Uterine smooth muscle cell (primary cell): Measurements from ENCODE around the gene NFATC3. TPM values are rescaled to one million over a fixed set of nuclear protein-coding genes. Genes with fewer than 3 reads are reported as not detected.

ENCODE experiments used
- total RNA-seq: library from RNA; depleted of rRNA; stranded (reverse); fragments of >200 nt; gene quantifications from 2 replicates; pipeline ENCODE4 v1.2.3, GENCODE V29; 2014

The NFATC3 gene
- 7.3 and 8.4 TPM in 2 replicates for total RNA-seq

DNA sequence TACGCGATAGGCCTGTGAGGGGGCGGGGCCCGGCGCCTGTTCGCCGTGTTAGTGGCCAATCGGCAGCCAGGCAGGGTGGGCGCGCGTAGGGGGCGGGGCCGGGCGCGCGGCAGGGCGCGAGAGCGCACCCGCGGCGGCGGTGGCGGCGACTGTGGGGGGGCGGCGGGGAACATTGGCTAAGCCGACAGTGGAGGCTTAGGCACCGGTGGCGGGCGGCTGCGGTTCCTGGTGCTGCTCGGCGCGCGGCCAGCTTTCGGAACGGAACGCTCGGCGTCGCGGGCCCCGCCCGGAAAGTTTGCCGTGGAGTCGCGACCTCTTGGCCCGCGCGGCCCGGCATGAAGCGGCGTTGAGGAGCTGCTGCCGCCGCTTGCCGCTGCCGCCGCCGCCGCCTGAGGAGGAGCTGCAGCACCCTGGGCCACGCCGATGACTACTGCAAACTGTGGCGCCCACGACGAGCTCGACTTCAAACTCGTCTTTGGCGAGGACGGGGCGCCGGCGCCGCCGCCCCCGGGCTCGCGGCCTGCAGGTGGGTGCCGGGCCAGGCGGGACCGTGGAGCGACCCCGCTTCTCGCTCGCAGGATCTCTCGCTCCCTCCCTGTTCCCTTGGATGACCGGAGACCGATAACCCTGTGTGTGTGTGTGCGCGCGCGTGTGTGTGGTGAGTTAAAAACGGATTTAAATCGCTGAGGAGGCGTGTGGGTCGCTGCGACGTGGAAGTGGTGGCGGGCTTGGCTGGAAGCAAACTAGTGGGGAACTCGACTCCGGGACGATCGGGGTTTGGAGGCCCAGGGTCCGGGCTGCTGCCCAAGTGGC, at the start of gene NFATC3:
Gene NFATC3, plus strand, starts transcription at position 112 of the 813 bp plus-strand sequence. Its CDS starts 312 bp downstream, at position 424.

GRCh38 chr16:68235887-68236136, 150.6 kb downstream of the NFATC3 start, which contains the start of gene ESRP2:
Gene ESRP2 (minus strand): TSS chr16:68236127. CDS start chr16:68236045, 82 bp downstream.

DNA sequence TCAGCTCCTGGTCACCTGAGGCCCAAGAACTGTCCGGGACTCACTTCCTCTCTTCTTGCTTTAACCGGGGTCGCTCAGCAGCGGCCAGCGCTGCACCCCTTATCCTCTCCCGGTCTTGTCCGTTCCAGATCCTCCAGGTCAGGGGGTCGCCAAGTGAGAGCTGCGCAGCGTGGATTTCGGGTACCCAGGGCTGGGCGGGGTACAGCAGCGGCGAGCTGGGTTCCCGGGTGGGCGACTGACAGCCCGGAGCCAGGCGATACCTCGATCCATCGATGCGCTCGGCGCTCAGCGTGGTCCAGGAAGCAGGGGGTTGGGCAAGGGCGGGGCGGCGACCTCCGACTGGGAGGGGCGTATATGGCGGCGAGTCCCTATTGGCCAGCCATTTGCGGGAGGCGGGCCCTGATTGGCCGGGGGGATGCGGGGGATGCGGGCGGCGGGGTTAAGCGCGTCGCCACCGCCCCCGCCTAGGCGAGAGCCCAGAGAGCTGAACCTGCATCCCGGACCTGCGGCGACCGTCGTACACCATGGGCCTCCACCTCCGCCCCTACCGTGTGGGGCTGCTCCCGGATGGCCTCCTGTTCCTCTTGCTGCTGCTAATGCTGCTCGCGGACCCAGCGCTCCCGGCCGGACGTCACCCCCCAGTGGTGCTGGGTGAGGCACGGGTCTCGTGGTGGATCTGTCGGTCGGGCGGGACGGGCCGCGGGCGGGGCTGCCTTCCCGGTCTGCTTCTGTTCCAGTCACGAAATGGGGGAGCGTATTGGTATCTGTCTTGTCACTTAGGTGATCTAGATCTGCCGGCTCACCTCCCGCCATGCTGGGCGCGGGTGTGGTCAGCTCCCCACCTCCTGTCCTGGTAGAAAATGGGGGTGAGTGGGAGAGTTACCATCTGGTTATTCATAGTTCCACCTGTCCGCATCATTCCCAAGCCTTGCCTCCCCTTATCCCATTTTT, 160.0 kb downstream of the NFATC3 start, which contains the start of gene PLA2G15:
Gene PLA2G15, plus strand, starts transcription at position 471 of the 951 bp plus-strand sequence. Its CDS starts 54 bp downstream, at position 525.

GRCh38 chr16:68264128-68265077, 179.2 kb downstream of the NFATC3 start, which contains the start of gene SLC7A6:
Gene SLC7A6 (plus strand): TSS chr16:68264526. CDS start chr16:68274727, 10,201 bp downstream.

Other genes with a start within 250 kb of the NFATC3 start
- 36.4 and 43.2 TPM in 2 replicates for gene THAP11, start 243.1 kb upstream of the NFATC3 start, total RNA-seq
- gene NUTF2, start 238.4 kb upstream of the NFATC3 start, total RNA-seq = 95.5 and 98.3 TPM in 2 replicates
- 24.4 and 49.5 TPM in 2 replicates for gene CENPT, start 237.7 kb upstream of the NFATC3 start, total RNA-seq
- 46.4 and 57.3 TPM in 2 replicates for gene EDC4, start 212.3 kb upstream of the NFATC3 start, total RNA-seq
- gene NRN1L, start 200.5 kb upstream of the NFATC3 start, total RNA-seq = not detected in 2 replicates
- gene PSKH1, start 192.1 kb upstream of the NFATC3 start, total RNA-seq = 16.2 and 20.1 TPM in 2 replicates
- gene CTRL, start 153.5 kb upstream of the NFATC3 start, total RNA-seq = 0.33 TPM in 1 of 2 replicates, not detected in the other
- 44.0 and 53.4 TPM in 2 replicates for gene PSMB10, start 148.5 kb upstream of the NFATC3 start, total RNA-seq
- 4.1 and 7.5 TPM in 2 replicates for gene LCAT, start 141.2 kb upstream of the NFATC3 start, total RNA-seq
- 96.9 and 118 TPM in 2 replicates for gene SLC12A4, start 116.7 kb upstream of the NFATC3 start, total RNA-seq
- gene DPEP3, start 104.9 kb upstream of the NFATC3 start, total RNA-seq = not detected in 2 replicates
- gene DPEP2, start 85.9 kb upstream of the NFATC3 start, total RNA-seq = not detected in 2 replicates
- gene DPEP2NB, start 69.5 kb upstream of the NFATC3 start, total RNA-seq = not detected in 2 replicates
- 14.1 and 20.3 TPM in 2 replicates for gene DDX28, start 62.1 kb upstream of the NFATC3 start, total RNA-seq
- gene DUS2, start 62.1 kb upstream of the NFATC3 start, total RNA-seq = 17.7 and 29.8 TPM in 2 replicates
- 0.12 and 0.22 TPM in 2 replicates for gene ESRP2, start 150.8 kb downstream of the NFATC3 start, total RNA-seq
- 32.1 and 38.0 TPM in 2 replicates for gene PLA2G15, start 160.0 kb downstream of the NFATC3 start, total RNA-seq
- gene SLC7A6, start 179.2 kb downstream of the NFATC3 start, total RNA-seq = 12.6 and 17.3 TPM in 2 replicates
- 14.9 and 17.5 TPM in 2 replicates for gene SLC7A6OS, start 225.6 kb downstream of the NFATC3 start, total RNA-seq
- 52.0 and 70.6 TPM in 2 replicates for gene PRMT7, start 225.6 kb downstream of the NFATC3 start, total RNA-seq